COR-L47 (cell line): ENCODE data around the gene SPATA12.

Source experiments
- DNase-seq: peaks from one replicate; lab custom pipeline; 2025; lab: John Stamatoyannopoulos, UW

SPATA12 gene

GRCh38 chr3:57116501-57116900 lies 56.0 kb downstream of the SPATA12 start:
- DNase-seq, result no peak

GRCh38 chr3:57118254-57118653 lies 57.8 kb downstream of the SPATA12 start:
- DNase-seq, result no peak

- DNase-seq, result no peak
Observed at GRCh38 chr3:57120040-57120439, 59.6 kb downstream of the SPATA12 start.

DNA sequence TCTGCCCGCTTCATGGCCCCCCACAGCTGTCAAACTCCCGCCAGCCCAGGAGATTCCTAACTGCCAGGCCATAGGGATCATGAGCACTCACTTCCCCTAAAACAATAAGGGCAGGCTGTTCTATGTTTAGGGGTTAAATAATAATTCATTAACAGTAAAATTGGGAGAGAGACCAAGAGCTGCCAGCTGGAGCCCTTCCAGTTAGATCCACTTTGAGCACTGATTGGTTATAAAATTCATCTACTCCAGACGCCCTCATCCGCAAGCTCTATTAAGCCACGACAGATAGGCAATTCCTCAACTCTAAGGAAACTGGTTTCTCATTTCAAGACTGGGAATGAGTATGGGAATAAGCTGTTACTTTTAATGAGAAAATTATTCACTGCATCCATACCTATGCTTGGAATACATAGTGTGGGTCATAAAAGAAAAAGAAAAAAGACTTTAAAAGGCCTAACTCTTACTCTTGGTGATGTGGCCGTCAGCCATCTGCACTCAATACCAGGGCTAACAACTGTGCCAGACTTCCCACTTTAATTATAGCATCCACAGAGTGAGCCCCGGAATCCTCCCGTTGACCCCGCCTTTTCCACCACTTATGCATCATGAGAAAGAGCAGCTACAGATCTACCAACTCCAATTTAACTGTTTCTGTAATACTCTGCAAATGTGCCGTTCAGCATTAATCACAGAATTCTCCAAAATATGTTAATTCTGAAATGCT lies 60.1 kb downstream of the SPATA12 start:
- no peak for DNase-seq
